ENCODE data around the gene XRN2. TPM values are rescaled to one million over a fixed set of nuclear protein-coding genes. Genes with fewer than 3 reads are reported as not detected.
A peak's percentile ranks its signal among the peaks of the same experiment; 100 is the strongest.

Gene XRN2
- total RNA-seq, 4 donors from 2014 or later, result 55.5 to 80.8 (median 68.4) TPM

GRCh38 chr20:21368791-21369190 lies 65.7 kb downstream of the XRN2 start:
- no peak overlapping the region for H3K27ac ChIP-seq
- WGBS, 2 donors (ENCODE audit: low coverage in 1 of 2), result 42% methylated on average over 2 of the region's 2 CpGs

DNA sequence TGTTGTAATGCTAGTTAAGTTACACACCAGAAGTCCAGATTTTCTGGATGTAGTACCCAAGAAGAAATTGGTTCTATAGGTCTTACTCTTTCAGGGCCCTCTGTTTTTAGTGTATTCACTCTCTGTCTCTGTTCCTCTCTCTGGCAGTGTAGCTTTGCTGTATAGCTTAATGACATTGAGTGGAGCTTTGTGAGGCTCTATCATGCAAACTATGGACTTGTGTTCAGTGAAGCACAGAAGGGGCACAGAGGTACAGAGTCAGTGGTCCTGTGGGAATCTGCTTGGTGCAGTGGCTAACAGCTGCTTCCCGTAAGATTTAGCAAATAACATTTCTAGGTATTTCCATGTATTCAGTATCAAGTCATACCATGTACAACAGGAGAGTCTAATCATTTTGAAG lies 68.1 kb downstream of the XRN2 start:
- no peaks in the 10 kb centered on the region for H3K9me3 ChIP-seq
- ATAC-seq, result no peak
- H3K27me3 ChIP-seq, result no peaks in the 10 kb centered on the region
- no peak overlapping the region for H3K27ac ChIP-seq
- no peak overlapping the region for H3K4me3 ChIP-seq
- H3K4me1 ChIP-seq, result peaks cover 0 to 19% (median 0%) of the 10 kb centered on the region in 3 donors
- TF ChIP-seq, protein P1, sequence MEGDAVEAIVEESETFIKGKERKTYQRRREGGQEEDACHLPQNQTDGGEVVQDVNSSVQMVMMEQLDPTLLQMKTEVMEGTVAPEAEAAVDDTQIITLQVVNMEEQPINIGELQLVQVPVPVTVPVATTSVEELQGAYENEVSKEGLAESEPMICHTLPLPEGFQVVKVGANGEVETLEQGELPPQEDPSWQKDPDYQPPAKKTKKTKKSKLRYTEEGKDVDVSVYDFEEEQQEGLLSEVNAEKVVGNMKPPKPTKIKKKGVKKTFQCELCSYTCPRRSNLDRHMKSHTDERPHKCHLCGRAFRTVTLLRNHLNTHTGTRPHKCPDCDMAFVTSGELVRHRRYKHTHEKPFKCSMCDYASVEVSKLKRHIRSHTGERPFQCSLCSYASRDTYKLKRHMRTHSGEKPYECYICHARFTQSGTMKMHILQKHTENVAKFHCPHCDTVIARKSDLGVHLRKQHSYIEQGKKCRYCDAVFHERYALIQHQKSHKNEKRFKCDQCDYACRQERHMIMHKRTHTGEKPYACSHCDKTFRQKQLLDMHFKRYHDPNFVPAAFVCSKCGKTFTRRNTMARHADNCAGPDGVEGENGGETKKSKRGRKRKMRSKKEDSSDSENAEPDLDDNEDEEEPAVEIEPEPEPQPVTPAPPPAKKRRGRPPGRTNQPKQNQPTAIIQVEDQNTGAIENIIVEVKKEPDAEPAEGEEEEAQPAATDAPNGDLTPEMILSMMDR (IDR thresholded peaks at IDR 0.05), result no peak
- TF ChIP-seq EP300 (IDR thresholded peaks at IDR 0.05) (no peak), POLR2AphosphoS5 (IDR thresholded peaks at IDR 0.05) (no peak), POLR2A (IDR thresholded peaks at IDR 0.05) (no peak)
- WGBS, 2 donors (ENCODE audit: low coverage in 1 of 2), result 79 to 89% methylated on average over 1 of the region's 1 CpG
- peaks cover 6 to 47% of the 10 kb centered on the region in 2 donors for H3K36me3 ChIP-seq

More at GRCh38 chr20:21368791-21369190, 65.7 kb downstream of the XRN2 start:
- ATAC-seq, result no peak
- TF ChIP-seq POLR2A (IDR thresholded peaks at IDR 0.05), result no peak
- TF ChIP-seq POLR2AphosphoS5 (IDR thresholded peaks at IDR 0.05), result no peak
- Histone ChIP-seq H3K27me3 (no peaks in the 10 kb centered on the region), H3K4me3 (no peak overlapping the region), H3K4me1 (peaks cover 0 to 19% (median 0%) of the 10 kb centered on the region in 3 donors), H3K9me3 (no peaks in the 10 kb centered on the region), H3K36me3 (peaks cover 6 to 63% of the 10 kb centered on the region in 2 donors)

DNA sequence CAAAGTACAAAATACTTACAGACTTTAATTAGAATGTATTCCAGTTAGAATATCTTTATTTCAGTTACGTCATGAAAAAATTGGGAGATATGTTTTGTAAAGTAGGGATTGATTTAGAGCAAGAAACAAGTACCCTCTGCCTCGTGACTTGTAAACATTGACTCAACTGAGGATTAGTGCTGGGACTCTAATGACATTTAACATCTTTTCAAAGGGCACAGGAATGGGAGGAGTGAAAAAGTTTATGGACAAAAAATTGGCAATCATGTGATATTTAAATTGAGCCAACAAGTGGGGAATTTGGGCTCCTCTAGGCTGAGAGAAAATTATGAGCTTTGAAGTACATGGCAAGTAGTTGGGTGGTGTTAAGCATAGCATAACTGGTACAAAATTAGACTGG lies 68.9 kb downstream of the XRN2 start:
- TF ChIP-seq EP300 (IDR thresholded peaks at IDR 0.05), result no peak
- peak; percentile 30 for TF ChIP-seq POLR2AphosphoS5 (IDR thresholded peaks at IDR 0.05)
- peaks cover 0 to 19% (median 0%) of the 10 kb centered on the region in 3 donors for H3K4me1 ChIP-seq
- no peak overlapping the region for H3K4me3 ChIP-seq
- H3K27me3 ChIP-seq, result no peaks in the 10 kb centered on the region
- H3K9me3 ChIP-seq, result no peaks in the 10 kb centered on the region
- H3K36me3 ChIP-seq, result peaks cover 5 to 45% of the 10 kb centered on the region in 2 donors
- 50 to 58% methylated on average over 2 of the region's 2 CpGs for WGBS, 2 donors (ENCODE audit: low coverage in 1 of 2)
- no peak for ATAC-seq
- H3K27ac ChIP-seq, result no peak overlapping the region

GRCh38 chr20:21373436-21373835 lies 70.3 kb downstream of the XRN2 start:
- H3K9me3 ChIP-seq, result no peaks in the 10 kb centered on the region
- H3K27ac ChIP-seq, result no peak overlapping the region
- ATAC-seq, result no peak
- TF ChIP-seq EP300 (IDR thresholded peaks at IDR 0.05) (no peak), POLR2A (IDR thresholded peaks at IDR 0.05) (no peak), POLR2AphosphoS5 (IDR thresholded peaks at IDR 0.05) (no peak)
- TF ChIP-seq, protein P1 (IDR thresholded peaks at IDR 0.05), result no peak
- peaks cover 0 to 19% (median 0%) of the 10 kb centered on the region in 3 donors for H3K4me1 ChIP-seq
- H3K27me3 ChIP-seq, result no peaks in the 10 kb centered on the region
- H3K36me3 ChIP-seq, result peaks cover 0 to 40% of the 10 kb centered on the region in 2 donors
- 67 to 83% methylated on average over 1 of the region's 1 CpG for WGBS, 2 donors (ENCODE audit: low coverage in 1 of 2)
- no peak overlapping the region for H3K4me3 ChIP-seq

DNA sequence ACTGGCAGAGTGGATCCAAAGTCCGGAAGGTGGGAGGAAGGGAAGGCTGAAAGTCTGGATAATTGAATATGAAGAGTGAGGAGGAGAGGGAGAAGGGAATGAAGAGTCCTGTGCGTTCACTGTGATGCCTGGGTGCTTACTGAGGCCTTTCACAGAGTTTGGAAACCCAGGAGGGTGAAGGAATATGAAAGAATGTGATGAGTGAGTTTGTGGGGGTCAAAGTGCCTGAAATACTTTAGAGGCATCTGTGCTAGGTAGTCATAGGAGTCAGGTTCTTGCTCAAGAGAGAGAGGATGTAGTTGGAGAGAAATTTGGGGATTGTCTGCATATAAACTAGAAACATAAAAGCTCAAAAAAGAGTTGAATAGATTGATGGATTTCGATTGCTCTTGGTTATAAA lies 73.5 kb downstream of the XRN2 start:
- TF ChIP-seq, protein P1 (IDR thresholded peaks at IDR 0.05), result no peak
- no peak for TF ChIP-seq POLR2AphosphoS5 (IDR thresholded peaks at IDR 0.05)
- no peak for TF ChIP-seq POLR2A (IDR thresholded peaks at IDR 0.05)
- no peak for TF ChIP-seq EP300 (IDR thresholded peaks at IDR 0.05)
- ATAC-seq, result no peak
- Histone ChIP-seq H3K27ac (no peak overlapping the region), H3K4me1 (peaks cover 0 to 11% (median 0%) of the 10 kb centered on the region in 3 donors), H3K4me3 (no peak overlapping the region), H3K36me3 (peaks cover 0 to 44% of the 10 kb centered on the region in 2 donors), H3K9me3 (no peaks in the 10 kb centered on the region), H3K27me3 (no peaks in the 10 kb centered on the region)
- 81 to 97% methylated on average over 2 to 3 of the region's 3 CpGs for WGBS, 2 donors (ENCODE audit: low coverage in 1 of 2)

DNA sequence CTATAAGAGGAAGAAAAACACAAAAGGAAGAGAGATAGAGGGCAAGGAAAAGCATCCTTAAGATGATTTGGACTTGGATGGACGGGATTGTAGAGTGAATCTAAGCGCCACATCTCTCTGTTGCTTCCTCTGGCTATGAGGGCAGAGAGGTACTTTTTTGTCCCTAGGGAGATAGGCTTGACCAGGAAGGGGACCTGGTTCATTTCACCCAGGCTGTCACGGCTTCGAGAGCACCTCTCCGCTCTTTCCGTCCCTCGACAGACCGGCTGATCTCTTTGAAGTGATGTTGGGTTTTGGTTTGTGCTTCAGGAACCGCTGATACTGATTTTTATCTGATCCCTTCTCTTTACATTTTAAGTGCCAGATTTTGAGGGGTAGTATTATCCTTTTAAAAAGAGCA lies 74.6 kb downstream of the XRN2 start:
- Histone ChIP-seq H3K4me1 (peaks cover 0 to under 1% (median 0%) of the 10 kb centered on the region in 3 donors), H3K27ac (no peak overlapping the region), H3K4me3 (no peak overlapping the region), H3K27me3 (no peaks in the 10 kb centered on the region), H3K9me3 (no peaks in the 10 kb centered on the region), H3K36me3 (peaks cover 0 to 55% of the 10 kb centered on the region in 2 donors)
- ATAC-seq, result no peak
- TF ChIP-seq POLR2AphosphoS5 (IDR thresholded peaks at IDR 0.05) (no peak), EP300 (IDR thresholded peaks at IDR 0.05) (no peak), POLR2A (IDR thresholded peaks at IDR 0.05) (no peak)
- TF ChIP-seq, protein P1 (IDR thresholded peaks at IDR 0.05), result no peak
- WGBS, 2 donors (ENCODE audit: low coverage in 1 of 2), result 81 to 95% methylated on average over 6 to 7 of the region's 9 CpGs

Data from gastroesophageal sphincter (tissue), 4 donors.